Thyroid gland (tissue), 4 donors: ENCODE measurements around the gene ATF6.

Source experiments
- CTCF ChIP-seq, 6 experiments: fragments of 200-600 bp in 3 of 6; fragments of 450-650 bp in 3 of 6; sonication (generic) in 3 of 6; IDR thresholded peaks; one replicate each; pipeline ENCODE4 v1.5.1; 2016 to 2019; ENCODE audit warnings: antibody characterized with exemption in 6 of 6, mild to moderate bottlenecking in 2 of 6, inconsistent platforms in 1 of 6, moderate library complexity in 1 of 6
- POLR2A ChIP-seq, 2 donors: fragments of 450-650 bp; IDR thresholded peaks; one replicate each; pipeline ENCODE4 v1.6.1; 2017; ENCODE audit warnings: antibody characterized with exemption in 2 of 2, mild to moderate bottlenecking in 2 of 2, moderate library complexity in 1 of 2

DNA sequence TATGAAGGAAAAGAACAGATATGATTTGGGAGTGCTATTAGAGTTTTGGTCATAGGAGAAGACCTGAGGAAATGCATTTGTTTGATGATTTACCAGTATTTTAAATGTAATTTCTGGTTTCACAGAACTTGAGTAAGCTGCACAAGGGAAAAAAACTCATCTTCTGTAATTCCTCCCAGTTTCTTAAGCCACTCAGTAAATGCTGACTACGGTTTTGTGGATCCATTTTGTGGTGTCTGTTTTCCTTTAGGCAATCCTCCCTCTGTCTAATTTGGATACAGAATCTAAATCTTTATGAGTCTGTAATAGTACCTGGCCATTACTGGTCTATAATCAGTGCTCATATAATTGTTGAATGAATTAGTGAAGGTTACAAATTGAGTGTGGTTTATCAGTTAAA lies 185.5 kb downstream of the ATF6 start:
- TF ChIP-seq CTCF (IDR thresholded peaks at IDR 0.05) (no peak), POLR2A (IDR thresholded peaks at IDR 0.05) (no peak)
